GM23248 (cell line): ENCODE measurements around the gene AFG3L2.

ENCODE experiments used
- EZH2 ChIP-seq: fragments of 200-600 bp; sonication (generic); IDR thresholded peaks from 2 replicates; pipeline ENCODE4 v1.6.1; 2018; ENCODE audit warnings: antibody characterized with exemption, mild to moderate bottlenecking; ENCODE audit not compliant: insufficient read depth, poor library complexity, severe bottlenecking
- EZH2phosphoT487 ChIP-seq: fragments of 200-600 bp; sonication (generic); IDR thresholded peaks from 2 replicates; pipeline ENCODE4 v1.6.1; 2018; ENCODE audit warnings: antibody characterized with exemption, moderate library complexity, mild to moderate bottlenecking, low read depth; ENCODE audit not compliant: insufficient read depth

GRCh38 chr18:12296457-12296856 lies 80.6 kb downstream of the AFG3L2 start:
- TF ChIP-seq EZH2 (no peak), EZH2phosphoT487 (no peak)
